A673 (cell line): ENCODE data around the gene APLP2.

ENCODE experiments used
- EZH2 ChIP-seq: fragments of 200-600 bp; sonication (generic); IDR thresholded peaks from 2 replicates; pipeline ENCODE4 v1.6.1; 2017; ENCODE audit warnings: borderline replicate concordance, low read depth, mild to moderate bottlenecking, mixed read lengths, antibody characterized with exemption, low read length; ENCODE audit not compliant: poor library complexity, severe bottlenecking
- TF ChIP-seq, protein P1 (sequence below): fragments of 300-800, 200-600 bp; sonication (generic); conservative IDR thresholded peaks from 2 replicates; pipeline ENCODE4 v1.5.1; 2017; ENCODE audit warnings: low read depth, mild to moderate bottlenecking, antibody characterized with exemption, low read length, moderate library complexity, mixed read lengths

DNA sequence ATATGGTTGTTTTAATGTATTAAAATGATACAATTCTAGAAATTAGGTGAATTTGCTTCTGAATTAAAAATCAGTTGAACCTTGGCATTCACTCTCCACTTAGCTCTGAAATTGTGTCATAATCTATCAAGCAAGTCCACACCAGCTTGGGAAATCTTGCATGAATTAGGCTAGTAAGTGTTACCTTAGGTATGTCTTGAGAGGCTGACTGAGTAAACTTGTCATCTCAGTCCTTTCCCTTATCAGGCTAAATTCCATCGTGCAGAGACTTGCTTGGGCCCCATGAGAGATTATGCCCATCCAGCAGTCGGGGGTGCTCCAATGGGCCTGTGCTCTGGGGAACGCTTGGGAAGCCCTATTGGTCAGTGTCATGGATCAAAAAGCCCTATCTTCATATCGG is 55.9 kb downstream of the APLP2 start:
- TF ChIP-seq, protein P1, sequence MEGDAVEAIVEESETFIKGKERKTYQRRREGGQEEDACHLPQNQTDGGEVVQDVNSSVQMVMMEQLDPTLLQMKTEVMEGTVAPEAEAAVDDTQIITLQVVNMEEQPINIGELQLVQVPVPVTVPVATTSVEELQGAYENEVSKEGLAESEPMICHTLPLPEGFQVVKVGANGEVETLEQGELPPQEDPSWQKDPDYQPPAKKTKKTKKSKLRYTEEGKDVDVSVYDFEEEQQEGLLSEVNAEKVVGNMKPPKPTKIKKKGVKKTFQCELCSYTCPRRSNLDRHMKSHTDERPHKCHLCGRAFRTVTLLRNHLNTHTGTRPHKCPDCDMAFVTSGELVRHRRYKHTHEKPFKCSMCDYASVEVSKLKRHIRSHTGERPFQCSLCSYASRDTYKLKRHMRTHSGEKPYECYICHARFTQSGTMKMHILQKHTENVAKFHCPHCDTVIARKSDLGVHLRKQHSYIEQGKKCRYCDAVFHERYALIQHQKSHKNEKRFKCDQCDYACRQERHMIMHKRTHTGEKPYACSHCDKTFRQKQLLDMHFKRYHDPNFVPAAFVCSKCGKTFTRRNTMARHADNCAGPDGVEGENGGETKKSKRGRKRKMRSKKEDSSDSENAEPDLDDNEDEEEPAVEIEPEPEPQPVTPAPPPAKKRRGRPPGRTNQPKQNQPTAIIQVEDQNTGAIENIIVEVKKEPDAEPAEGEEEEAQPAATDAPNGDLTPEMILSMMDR = no peak
- TF ChIP-seq EZH2 = no peak
